Measurements from ENCODE around the gene GALR1.

GALR1 gene

GRCh38 chr18:77321823-77322805 is 72.5 kb downstream of the GALR1 start:
- DNase-seq, result no peak

- no peak for DNase-seq
Observed at GRCh38 chr18:77323640-77324299, 74.1 kb downstream of the GALR1 start.

All from right kidney (tissue), 1 donor.